Measurements from ENCODE around the gene SLC49A3.
A peak's percentile ranks its signal among the peaks of the same experiment; 100 is the strongest.

Gene SLC49A3

DNA sequence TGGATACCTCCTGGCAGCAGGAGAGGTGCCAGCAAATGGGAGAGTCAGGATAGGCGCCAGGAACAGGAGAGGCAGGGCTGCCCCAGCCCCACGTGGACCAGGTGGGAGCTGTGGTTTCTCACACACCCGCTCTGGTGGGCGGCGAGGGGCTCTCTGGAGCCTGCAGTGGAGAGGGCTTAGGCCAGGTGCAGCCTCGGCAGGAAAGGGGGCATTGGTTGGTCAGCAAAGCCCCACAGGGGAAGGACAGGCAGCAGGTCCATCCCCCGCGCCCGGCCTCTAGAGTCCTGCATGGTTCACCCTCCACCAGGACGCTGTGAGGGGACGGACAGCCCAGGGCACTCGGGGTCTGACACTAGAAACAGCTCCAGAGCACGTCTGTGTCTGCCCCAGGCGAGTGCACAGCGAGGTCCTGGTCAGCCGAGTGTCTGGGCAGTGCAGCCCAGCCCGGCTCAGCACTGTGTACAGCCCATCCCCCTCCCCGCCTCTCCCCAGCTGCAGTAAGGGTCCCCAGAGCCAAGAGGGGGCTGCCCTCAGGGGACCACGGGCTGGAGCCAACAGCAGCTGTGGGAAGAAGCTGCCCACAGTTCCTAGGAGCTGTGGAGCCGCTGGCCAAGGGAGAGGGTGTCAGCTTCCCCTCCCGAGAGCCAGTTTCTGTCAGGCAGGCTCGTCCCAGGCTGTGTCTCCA lies 23.1 kb downstream of the SLC49A3 start:
- no peaks in the 10 kb centered on the region for H3F3A ChIP-seq (ENCODE audit: low read depth)
- H3K4me1 ChIP-seq (ENCODE audit: insufficient read depth, low read length, poor library complexity, severe bottlenecking) = peaks cover 14% of the 10 kb centered on the region
- peak overlapping the region; percentile 86 for H3K4me2 ChIP-seq (ENCODE audit: low read depth, low read length, poor library complexity, severe bottlenecking)
- H3K79me2 ChIP-seq (ENCODE audit: insufficient read depth, low read length) = peaks cover 13% of the 10 kb centered on the region; the same call in 1 of the 2 replicates
- H2AFZ ChIP-seq (ENCODE audit: low read length) = no peak overlapping the region
- H3K9ac ChIP-seq (ENCODE audit: low read depth, low read length, poor library complexity, severe bottlenecking) = no peak overlapping the region
- H3K4me3 ChIP-seq (ENCODE audit: low read length, poor library complexity, severe bottlenecking) = no peak overlapping the region
- no peak for TF ChIP-seq EZH2phosphoT487 (IDR thresholded peaks at IDR 0.05; ENCODE audit: borderline replicate concordance)
- TF ChIP-seq, protein P1, sequence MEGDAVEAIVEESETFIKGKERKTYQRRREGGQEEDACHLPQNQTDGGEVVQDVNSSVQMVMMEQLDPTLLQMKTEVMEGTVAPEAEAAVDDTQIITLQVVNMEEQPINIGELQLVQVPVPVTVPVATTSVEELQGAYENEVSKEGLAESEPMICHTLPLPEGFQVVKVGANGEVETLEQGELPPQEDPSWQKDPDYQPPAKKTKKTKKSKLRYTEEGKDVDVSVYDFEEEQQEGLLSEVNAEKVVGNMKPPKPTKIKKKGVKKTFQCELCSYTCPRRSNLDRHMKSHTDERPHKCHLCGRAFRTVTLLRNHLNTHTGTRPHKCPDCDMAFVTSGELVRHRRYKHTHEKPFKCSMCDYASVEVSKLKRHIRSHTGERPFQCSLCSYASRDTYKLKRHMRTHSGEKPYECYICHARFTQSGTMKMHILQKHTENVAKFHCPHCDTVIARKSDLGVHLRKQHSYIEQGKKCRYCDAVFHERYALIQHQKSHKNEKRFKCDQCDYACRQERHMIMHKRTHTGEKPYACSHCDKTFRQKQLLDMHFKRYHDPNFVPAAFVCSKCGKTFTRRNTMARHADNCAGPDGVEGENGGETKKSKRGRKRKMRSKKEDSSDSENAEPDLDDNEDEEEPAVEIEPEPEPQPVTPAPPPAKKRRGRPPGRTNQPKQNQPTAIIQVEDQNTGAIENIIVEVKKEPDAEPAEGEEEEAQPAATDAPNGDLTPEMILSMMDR (conservative IDR thresholded peaks at IDR 0.05; ENCODE audit: low read length) = no peak
- no peaks in the 10 kb centered on the region for H3K36me3 ChIP-seq (ENCODE audit: insufficient read depth, low read length)
- no peaks in the 10 kb centered on the region for H3K9me3 ChIP-seq (ENCODE audit: insufficient read depth, low read depth, low read length)
- H3K27me3 ChIP-seq (ENCODE audit: insufficient read depth, low read length, poor library complexity, severe bottlenecking) = no peaks in the 10 kb centered on the region
- no peaks in the 10 kb centered on the region for H4K20me1 ChIP-seq (ENCODE audit: insufficient read depth, low read length, poor library complexity, severe bottlenecking)
- H3K9me2 ChIP-seq (replicated peaks; ENCODE audit: low read depth, low read length) = no peaks in the 10 kb centered on the region

GRCh38 chr4:665381-665750 lies 23.6 kb downstream of the SLC49A3 start:
- TF ChIP-seq, protein P1 (conservative IDR thresholded peaks at IDR 0.05; ENCODE audit: low read length) = no peak
- no peak for TF ChIP-seq EZH2phosphoT487 (IDR thresholded peaks at IDR 0.05; ENCODE audit: borderline replicate concordance)
- H3K9me3 ChIP-seq (ENCODE audit: insufficient read depth, low read depth, low read length) = no peaks in the 10 kb centered on the region

GRCh38 chr4:664713-665231 lies 24.2 kb downstream of the SLC49A3 start:
- peak overlapping the region; percentile 96 for H3K4me3 ChIP-seq (ENCODE audit: low read length, poor library complexity, severe bottlenecking)
- no peaks in the 10 kb centered on the region for H3K27me3 ChIP-seq (ENCODE audit: insufficient read depth, low read length, poor library complexity, severe bottlenecking)
- peaks cover 13% of the 10 kb centered on the region; the same call in 1 of the 2 replicates for H3K79me2 ChIP-seq (ENCODE audit: insufficient read depth, low read length)
- peak overlapping the region; percentile 86 for H3K4me2 ChIP-seq (ENCODE audit: low read depth, low read length, poor library complexity, severe bottlenecking)
- H3K9me3 ChIP-seq (ENCODE audit: insufficient read depth, low read depth, low read length) = no peaks in the 10 kb centered on the region
- no peak for TF ChIP-seq EZH2phosphoT487 (IDR thresholded peaks at IDR 0.05; ENCODE audit: borderline replicate concordance)
- TF ChIP-seq, protein P1 (conservative IDR thresholded peaks at IDR 0.05; ENCODE audit: low read length) = no peak
- H2AFZ ChIP-seq (ENCODE audit: low read length) = peak overlapping the region; percentile 97; the same call in 1 of the 2 replicates
- no peaks in the 10 kb centered on the region for H4K20me1 ChIP-seq (ENCODE audit: insufficient read depth, low read length, poor library complexity, severe bottlenecking)
- H3K9ac ChIP-seq (ENCODE audit: low read depth, low read length, poor library complexity, severe bottlenecking) = peak overlapping the region; percentile 95
- no peaks in the 10 kb centered on the region for H3K9me2 ChIP-seq (replicated peaks; ENCODE audit: low read depth, low read length)
- H3F3A ChIP-seq (ENCODE audit: low read depth) = no peaks in the 10 kb centered on the region
- no peaks in the 10 kb centered on the region for H3K36me3 ChIP-seq (ENCODE audit: insufficient read depth, low read length)
- H3K4me1 ChIP-seq (ENCODE audit: insufficient read depth, low read length, poor library complexity, severe bottlenecking) = peaks cover 14% of the 10 kb centered on the region

More at GRCh38 chr4:665381-665750, 23.6 kb downstream of the SLC49A3 start:
- Histone ChIP-seq H3K4me2 (ENCODE audit: low read depth, low read length, poor library complexity, severe bottlenecking) (peak overlapping the region; percentile 86), H3K9ac (ENCODE audit: low read depth, low read length, poor library complexity, severe bottlenecking) (peak overlapping the region; percentile 95), H3K79me2 (ENCODE audit: insufficient read depth, low read length) (peaks cover 13% of the 10 kb centered on the region; the same call in 1 of the 2 replicates), H4K20me1 (ENCODE audit: insufficient read depth, low read length, poor library complexity, severe bottlenecking) (no peaks in the 10 kb centered on the region), H3K36me3 (ENCODE audit: insufficient read depth, low read length) (no peaks in the 10 kb centered on the region), H2AFZ (ENCODE audit: low read length) (no peak overlapping the region), H3K9me2 (replicated peaks; ENCODE audit: low read depth, low read length) (no peaks in the 10 kb centered on the region), H3K4me1 (ENCODE audit: insufficient read depth, low read length, poor library complexity, severe bottlenecking) (peaks cover 14% of the 10 kb centered on the region), H3F3A (ENCODE audit: low read depth) (no peaks in the 10 kb centered on the region), H3K4me3 (ENCODE audit: low read length, poor library complexity, severe bottlenecking) (peak overlapping the region; percentile 96), H3K27me3 (ENCODE audit: insufficient read depth, low read length, poor library complexity, severe bottlenecking) (no peaks in the 10 kb centered on the region)
